Forelimb muscle (tissue), 1 donor: ENCODE measurements around the gene RUFY1. TPM values are rescaled to one million over a fixed set of nuclear protein-coding genes. Genes with fewer than 3 reads are reported as not detected.
"Not testable (repeated sequence)": the region's sequence is repeated elsewhere in the genome, so short reads cannot be mapped to it uniquely, and the experiment has no call there.

ENCODE experiments used
- DNase-seq: peaks from one replicate; pipeline ENCODE4 v3.0.0-alpha.2; 2013; ENCODE audit warnings: low read depth
- polyA plus RNA-seq: library from polyadenylated mRNA; unstranded; fragments of 120-200 nt; gene quantifications from one replicate; pipeline ENCODE4 v1.2.1, GENCODE V29; 2013; ENCODE audit not compliant: insufficient read length

Gene RUFY1
- polyA plus RNA-seq, 1 donor, result 35.9 TPM

DNA sequence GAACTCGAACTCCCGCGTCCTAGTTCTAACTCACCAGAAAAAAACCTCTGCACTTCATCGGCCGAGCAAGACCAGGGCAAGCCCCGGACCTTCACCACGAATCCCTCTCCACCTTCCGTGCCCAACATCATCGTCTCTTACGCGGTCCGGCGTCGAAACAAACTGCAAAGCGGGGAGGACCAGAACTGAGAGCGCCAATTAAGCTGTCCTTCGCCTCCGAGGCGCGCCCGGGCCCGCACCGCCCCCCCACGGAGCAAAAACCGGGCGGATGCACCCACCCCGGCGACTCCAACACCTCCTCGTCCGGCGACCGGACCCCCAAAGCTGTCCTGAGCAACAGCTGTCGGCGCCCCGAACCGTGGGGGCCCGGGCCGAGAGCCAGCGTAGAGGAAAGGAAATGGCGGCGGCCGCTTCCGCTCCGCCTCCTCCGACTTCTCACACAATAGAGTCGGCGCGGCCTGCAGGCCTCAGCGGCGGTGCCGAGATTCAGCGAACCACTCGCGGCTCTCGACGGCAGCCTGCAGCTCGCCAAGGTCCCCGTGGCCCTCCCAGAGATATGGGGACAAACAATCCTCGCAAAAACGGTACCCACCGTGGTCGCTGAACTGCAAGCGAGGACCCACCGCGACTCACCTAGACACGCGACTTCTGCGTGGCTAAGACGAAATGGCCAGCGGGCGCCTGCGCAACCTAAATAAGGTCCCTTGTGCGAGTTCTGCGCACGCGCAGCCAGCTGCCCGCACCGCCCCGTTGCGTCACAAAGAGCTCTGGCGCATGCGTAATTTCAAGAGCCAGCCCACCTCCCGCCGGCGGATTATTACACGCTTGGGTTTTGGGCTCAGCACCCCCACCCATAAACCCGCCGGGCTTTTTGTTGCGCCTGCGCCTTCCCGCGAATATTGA lies 72.9 kb downstream of the RUFY1 start, which contains the start of gene HNRNPH1:
Gene HNRNPH1 (minus strand): TSS at position 669 of the 903 bp plus-strand sequence. CDS start 538 bp downstream, at position 131.
- peak; percentile 95 for DNase-seq

DNA sequence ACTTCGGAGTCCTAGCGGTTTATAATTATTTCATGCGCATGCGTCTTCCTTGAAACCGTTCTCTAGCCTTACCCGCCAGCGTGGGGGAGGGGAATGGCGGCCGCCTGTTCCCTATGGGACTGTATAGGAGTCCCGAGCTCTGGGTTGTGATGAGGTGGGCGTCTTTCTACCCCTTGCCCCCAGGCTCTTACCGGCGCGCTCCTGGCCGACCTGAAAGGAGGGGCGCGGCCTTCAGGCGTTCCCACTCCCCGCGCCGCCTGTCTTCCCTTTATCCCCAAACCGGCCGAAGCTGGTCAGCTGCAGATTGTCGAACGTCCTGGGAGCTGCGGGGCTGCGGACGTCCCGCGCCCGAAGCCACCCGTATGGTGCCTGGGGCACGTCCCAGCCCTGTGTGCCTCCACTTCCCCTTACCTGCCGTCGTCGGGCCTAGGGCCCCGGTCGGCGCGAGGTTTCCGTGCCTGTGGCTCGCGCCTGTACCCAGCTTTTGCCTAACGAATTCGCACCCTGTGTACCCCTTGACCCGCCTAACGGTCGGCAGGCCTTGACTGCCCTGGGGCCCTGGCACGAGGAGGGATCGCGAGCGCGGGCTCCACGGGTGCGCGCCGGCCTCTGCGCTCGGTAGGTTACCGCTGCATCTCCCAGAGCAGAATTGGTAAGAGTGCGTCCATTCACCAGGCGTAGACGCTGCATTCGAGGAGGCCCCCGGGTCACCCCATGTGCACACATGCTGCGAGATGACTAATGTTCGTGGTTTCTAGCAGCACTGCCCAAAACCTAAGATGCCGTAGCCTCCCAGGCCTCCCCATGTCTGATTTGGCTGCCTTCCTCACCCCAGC lies 73.8 kb downstream of the RUFY1 start:
- no peak for DNase-seq

DNA sequence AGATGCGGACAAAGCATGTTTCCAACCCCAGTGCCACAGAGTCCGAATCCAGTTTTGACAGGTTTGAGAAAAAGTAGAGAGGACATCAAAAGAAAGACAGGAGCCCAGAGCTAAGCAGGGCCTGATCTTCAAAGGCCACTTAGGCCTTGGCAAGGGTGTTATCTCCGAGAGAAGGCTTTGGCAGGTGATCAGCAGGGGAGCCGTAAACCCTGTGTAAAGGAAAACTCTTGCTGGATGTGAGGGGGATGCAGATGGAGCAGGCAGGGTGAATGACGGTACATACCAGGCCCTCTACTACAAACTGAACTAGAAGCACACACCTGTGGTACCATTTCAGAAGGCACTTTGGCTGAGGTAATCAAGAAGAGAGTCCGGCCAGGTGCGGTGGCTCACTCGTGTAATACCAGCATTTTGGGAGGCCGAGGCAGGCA lies 74.5 kb downstream of the RUFY1 start:
- no peak for DNase-seq

DNA sequence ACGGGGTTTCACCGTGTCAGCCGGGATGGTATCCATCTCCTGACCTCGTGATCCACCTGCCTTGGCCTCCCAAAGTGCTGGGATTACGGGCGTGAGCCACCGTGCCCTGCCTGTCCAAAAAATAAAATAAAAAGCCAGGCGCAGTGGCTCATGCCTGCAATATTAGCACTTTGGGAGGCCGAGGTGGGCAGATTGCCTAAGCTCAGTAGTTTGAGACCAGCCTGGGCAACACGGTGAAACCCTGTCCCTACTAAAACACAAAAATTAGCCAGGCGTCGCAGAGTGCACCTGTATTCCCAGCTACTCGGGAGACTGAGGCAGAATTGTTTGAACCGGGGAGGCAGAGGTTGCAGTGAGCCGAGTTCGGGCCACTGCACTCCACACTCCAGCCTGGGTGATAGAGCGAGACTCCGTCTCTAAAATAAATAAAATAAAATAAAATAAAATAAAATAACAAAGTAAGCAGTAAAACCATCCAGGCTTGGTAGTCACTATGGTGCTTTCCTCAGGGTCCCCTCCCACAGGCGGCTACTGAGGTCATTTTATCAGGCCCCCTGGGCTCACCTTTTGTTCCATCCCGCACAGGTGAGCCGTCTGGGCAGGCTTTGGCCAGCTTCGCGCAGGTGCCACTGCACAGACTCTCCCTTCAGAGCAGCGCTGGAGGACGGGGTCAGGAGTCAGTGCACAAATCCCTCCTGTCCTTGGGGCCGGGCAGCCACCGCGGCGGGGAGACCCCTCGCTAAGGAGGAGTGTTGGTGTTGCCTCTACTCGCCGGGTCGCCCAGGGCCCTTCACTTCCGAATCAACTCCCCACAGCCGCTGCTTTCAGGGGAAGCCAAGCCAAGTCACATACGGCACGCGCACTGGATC lies 83.4 kb downstream of the RUFY1 start:
- not testable (repeated sequence) for DNase-seq

DNA sequence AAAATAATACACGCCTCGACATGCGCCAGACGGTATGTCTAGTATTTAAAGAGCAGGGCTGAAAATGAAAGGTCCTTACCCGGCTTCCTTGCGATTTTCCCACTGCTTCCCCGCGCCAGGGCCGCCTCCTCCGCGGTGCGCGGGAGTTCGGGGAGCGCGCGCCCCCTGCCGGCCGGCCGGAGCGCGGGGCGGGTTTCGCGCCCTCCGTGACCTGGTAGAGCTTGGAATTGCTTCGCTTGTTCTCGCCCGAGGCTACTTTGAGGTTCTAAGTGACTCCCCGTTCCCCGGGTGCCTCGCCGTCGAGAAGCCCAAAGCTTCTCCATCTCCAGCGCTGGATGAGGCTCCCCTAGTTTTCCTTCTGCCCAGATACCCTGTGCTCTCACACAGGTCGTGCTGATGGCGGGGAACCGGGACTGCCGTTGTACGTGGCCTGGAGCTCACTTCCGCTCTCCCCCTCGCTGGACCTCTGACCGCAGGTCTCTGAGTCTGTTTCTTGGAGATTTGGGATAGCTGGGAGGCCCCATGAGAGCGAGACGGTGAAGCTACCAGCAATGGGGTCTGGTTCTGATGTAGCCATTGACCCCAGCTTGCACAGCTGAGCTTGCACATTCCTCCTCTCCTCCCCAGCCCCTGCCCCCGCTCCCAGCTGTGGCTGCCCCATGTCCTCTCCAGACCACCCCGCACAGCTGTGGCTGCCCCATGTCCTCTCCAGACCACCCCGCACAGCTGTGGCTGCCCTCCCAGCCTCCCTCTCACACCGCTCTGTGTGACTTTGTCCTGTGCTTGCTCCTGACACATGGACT lies 84.2 kb downstream of the RUFY1 start:
- DNase-seq, result not testable (repeated sequence)

DNA sequence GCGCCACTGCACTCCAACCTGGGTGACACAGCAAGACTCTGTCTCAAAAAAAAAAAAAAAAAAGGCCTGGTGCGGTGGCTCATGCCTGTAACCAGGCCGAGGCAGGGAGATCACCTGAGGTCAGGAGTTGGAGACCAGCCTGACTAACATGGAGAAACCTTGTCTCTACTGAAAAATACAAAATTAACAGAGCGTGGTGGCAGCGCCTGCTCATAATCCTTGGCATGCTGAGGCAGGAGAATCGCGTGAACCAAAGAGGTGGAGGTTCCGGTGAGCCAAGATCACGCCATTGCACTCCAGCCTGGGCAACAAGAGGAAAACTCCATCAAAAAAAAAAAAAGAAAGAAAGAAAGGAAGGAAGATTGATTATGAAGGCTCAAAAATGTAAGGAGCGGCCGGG lies 88.9 kb downstream of the RUFY1 start:
- DNase-seq, result not testable (repeated sequence)

DNA sequence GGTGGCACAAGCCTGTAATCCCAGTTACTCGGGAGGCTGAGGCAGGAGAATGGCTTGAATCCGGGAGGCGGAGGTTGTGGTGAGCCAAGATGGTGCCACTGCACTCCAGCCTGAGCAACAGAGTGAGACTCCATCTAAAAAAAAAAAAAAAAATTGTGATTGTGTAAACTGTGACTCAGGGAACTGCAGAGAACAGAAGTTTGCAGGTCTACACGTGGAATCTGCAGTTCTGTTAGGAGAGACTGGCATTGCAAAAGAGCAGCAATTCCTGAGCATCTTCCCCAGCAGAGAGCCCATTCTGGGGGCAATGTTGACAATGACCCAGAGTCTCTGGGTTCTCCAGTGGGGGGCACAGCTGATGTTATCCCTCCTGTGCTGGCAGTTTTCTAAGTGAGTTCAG lies 91.4 kb downstream of the RUFY1 start:
- not testable (repeated sequence) for DNase-seq

DNA sequence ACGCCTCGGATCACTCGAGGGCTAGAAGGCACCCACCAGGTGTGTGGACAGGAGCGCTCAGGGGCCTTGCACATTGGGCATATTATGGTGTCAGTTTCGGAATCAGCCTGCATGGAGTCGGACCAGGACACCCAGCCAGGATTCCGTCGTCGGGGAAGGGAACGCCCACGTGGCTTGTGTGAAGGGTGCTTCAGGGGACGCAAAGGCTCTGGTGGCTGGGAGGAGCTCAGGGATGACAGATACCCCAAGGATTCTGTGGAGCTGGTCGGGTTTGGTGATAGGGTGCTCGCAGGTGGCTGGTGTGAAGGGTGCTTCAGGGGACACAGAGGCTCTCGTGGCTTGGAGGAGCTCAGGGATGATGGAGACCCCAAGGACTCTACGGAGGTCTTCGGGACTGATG lies 92.3 kb downstream of the RUFY1 start:
- DNase-seq, result not testable (repeated sequence)

DNA sequence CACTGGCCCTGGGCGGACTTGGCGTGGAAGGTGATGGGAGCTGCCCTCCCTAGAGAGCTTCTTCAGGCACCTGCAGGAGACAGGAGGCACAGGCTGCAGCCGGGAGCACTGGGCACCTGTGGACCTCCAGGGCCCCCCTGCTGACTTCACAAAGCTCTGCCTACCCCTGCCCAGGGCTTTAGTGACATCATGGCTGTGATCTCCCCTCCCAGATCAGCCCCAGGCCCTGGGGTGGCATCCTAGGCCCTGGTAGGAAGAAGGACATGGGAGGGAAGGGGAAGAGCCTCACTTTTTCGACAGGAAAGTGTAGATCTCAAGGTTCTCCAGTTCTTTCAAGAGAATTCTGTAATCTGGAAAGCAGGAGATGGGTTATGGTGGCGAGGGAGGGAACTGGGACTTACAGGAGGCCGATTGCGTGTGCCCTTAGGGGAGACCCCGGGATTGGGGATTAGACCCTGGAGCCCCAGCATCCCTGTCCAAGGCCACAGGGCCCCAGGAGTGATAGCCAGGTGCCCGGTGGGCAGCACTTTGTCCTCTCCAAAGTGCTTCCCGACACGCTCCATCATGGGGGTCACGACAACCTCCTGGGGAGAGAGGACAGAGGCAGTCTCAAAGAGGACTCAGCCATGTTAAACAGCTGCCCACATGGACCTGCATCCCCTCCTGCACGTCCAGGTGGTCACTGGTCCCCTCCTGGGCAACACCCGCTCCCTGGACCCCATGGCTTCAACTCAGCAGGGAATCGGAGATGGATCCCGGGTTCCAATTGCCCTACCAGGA lies 93.0 kb downstream of the RUFY1 start:
- DNase-seq, result not testable (repeated sequence)

DNA sequence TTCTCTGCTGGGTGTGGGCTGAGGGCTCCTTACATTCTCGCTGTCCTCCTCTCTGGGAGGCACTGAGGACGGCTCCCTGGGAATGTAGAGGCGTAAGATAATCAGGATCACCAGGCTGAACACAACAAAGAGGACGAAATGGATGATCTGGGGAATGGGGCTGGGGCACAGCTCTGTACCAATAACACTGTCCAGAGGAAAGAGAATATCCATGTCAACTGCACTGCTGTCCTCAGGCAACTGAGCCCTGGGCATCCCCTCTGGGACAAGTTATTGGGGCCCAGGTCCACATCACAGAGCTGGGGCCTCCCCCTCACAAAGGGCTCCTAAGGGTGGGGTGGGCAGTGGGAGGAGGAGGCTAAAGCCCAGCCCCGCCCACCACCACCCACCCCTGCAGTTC lies 94.4 kb downstream of the RUFY1 start:
- DNase-seq, result not testable (repeated sequence)

DNA sequence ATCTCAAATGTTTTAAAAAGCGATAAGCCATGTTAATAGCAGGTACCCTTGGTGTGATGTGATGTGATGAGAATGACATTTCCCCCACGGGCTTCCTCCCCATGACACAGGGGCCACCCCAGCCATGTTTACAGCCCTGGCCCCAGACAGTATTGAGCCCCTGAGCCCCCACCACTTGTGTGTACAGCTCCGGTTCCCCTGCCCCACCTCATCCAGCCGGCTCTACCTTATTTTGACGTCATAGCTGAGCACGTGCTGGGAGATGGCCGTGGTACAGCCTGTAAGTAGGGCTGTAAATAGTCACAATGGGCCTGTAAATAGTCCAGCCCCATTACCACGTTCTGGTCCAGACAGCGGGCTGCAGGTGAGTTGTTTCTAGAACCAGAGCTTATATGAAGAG lies 98.1 kb downstream of the RUFY1 start:
- DNase-seq, result no peak

DNA sequence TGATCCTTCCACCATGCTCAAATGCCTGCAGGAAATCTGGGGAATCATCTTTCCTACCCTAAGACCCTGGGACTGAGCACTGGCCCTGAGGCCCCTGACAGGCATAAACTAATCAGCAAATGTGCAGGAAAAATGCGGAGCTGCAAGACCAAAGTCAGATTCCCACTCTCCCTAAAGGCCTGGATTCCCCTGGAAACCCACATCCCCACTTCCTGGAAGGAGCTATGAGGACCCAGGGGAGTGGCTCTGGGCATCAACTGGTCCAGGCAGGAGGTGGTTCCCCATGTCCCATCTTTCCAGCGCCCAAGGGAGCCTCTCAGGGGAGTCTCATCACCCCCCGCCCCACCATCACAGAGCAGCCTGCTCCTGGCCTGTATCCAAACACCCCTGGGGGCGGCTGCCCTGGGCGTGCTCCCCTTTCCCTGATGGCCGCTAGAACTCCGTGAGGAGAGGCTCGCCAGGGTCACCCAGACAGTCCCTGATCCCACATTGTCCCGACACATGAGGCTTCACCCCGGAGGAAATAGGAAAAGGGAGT lies 98.9 kb downstream of the RUFY1 start:
- DNase-seq, result not testable (repeated sequence)

DNA sequence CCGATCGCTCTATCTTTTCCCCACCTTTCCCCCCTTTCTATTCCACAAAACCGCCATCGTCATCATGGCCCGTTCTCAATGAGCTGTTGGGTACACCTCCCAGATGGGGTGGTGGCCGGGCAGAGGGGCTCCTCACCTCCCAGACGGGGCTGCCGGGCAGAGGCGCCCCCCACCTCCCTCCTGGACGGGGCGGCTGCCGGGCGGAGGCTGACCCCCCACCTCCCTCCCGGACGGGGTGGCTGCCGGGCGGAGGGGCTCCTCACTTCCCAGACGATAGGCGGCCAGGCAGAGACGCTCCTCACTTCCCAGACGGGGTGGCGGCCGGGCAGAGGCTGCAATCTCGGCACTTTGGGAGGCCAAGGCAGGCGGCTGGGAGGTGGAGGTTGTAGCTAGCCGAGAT lies 99.9 kb downstream of the RUFY1 start:
- not testable (repeated sequence) for DNase-seq

DNA sequence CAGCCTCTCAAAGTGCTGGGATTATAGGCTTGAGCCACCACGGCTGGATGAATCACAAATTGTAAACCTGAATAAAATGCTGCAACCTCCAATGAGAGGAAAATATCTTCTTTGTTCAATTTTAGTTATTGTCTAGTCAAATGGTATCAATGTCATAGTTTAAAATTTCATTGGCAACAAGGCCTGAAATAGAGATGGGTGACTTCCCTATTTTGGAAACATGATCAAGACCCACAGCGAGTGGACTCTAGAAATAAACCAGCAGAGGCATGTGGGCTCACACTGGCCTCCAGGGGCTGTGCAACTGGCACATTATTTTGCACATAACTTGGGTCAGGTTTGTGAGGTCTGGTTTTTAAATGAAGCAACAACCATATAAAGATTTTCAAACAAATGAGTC lies 102.8 kb downstream of the RUFY1 start:
- DNase-seq, result not testable (repeated sequence)

DNA sequence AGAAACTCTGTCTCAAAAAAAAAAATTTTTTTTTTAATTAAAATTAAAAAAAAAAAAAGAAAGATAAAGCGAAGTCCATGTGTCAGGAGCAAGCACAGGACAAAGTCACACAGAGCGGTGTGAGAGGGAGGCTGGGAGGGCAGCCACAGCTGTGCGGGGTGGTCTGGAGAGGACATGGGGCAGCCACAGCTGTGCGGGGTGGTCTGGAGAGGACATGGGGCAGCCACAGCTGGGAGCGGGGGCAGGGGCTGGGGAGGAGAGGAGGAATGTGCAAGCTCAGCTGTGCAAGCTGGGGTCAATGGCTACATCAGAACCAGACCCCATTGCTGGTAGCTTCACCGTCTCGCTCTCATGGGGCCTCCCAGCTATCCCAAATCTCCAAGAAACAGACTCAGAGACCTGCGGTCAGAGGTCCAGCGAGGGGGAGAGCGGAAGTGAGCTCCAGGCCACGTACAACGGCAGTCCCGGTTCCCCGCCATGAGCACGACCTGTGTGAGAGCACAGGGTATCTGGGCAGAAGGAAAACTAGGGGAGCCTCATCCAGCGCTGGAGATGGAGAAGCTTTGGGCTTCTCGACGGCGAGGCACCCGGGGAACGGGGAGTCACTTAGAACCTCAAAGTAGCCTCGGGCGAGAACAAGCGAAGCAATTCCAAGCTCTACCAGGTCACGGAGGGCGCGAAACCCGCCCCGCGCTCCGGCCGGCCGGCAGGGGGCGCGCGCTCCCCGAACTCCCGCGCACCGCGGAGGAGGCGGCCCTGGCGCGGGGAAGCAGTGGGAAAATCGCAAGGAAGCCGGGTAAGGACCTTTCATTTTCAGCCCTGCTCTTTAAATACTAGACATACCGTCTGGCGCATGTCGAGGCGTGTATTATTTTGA lies 107.2 kb downstream of the RUFY1 start:
- not testable (repeated sequence) for DNase-seq

DNA sequence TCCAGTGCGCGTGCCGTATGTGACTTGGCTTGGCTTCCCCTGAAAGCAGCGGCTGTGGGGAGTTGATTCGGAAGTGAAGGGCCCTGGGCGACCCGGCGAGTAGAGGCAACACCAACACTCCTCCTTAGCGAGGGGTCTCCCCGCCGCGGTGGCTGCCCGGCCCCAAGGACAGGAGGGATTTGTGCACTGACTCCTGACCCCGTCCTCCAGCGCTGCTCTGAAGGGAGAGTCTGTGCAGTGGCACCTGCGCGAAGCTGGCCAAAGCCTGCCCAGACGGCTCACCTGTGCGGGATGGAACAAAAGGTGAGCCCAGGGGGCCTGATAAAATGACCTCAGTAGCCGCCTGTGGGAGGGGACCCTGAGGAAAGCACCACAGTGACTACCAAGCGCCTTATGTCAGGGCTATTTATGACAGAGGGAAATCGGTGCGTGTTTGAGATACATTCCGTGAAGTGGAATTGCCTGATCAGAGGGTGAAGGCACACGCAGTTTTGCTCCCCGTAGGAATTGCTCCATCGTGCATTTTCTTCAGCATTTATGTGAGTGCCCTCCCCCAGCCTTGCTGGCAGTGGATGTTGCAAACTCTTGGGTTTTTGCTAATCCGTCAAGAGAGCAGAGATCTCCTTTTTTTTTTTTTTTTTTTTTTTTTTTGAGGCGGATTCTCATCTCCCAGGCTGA lies 108.0 kb downstream of the RUFY1 start:
- not testable (repeated sequence) for DNase-seq
